Sigmoid colon (tissue), 4 donors: Measurements from ENCODE around the gene C19orf53.

Source experiments
- EP300 ChIP-seq, 4 donors: sonication (generic); formaldehyde crosslinking; IDR thresholded peaks; one replicate each; pipeline ENCODE4 v1.6.1; 2017; ENCODE audit warnings: antibody characterized with exemption in 4 of 4
- POLR2A ChIP-seq, 2 donors: fragments of 450-650 bp; IDR thresholded peaks; one replicate each; pipeline ENCODE4 v1.6.1; 2016; ENCODE audit warnings: antibody characterized with exemption in 2 of 2, mild to moderate bottlenecking in 2 of 2, moderate library complexity in 2 of 2
- POLR2AphosphoS5 ChIP-seq, 4 donors: sonication (generic); formaldehyde crosslinking; IDR thresholded peaks; one replicate each; pipeline ENCODE4 v1.6.1; 2017; ENCODE audit warnings: antibody characterized with exemption in 4 of 4
- TF ChIP-seq, protein P1 (sequence below), 4 experiments: fragments of 450-650 bp in 3 of 4; fragments of 200-600 bp in 1 of 4; IDR thresholded peaks; one replicate each; pipeline ENCODE4 v1.5.1; 2016 to 2019; ENCODE audit warnings: antibody characterized with exemption in 4 of 4, mild to moderate bottlenecking in 3 of 4, moderate library complexity in 2 of 4

GRCh38 chr19:13762635-13763235, 11.5 kb upstream of the C19orf53 start:
- TF ChIP-seq, protein P1, sequence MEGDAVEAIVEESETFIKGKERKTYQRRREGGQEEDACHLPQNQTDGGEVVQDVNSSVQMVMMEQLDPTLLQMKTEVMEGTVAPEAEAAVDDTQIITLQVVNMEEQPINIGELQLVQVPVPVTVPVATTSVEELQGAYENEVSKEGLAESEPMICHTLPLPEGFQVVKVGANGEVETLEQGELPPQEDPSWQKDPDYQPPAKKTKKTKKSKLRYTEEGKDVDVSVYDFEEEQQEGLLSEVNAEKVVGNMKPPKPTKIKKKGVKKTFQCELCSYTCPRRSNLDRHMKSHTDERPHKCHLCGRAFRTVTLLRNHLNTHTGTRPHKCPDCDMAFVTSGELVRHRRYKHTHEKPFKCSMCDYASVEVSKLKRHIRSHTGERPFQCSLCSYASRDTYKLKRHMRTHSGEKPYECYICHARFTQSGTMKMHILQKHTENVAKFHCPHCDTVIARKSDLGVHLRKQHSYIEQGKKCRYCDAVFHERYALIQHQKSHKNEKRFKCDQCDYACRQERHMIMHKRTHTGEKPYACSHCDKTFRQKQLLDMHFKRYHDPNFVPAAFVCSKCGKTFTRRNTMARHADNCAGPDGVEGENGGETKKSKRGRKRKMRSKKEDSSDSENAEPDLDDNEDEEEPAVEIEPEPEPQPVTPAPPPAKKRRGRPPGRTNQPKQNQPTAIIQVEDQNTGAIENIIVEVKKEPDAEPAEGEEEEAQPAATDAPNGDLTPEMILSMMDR (IDR thresholded peaks at IDR 0.05): no peak
- no peak for TF ChIP-seq POLR2AphosphoS5 (IDR thresholded peaks at IDR 0.05)
- TF ChIP-seq POLR2A (IDR thresholded peaks at IDR 0.05): no peak
- no peak for TF ChIP-seq EP300 (IDR thresholded peaks at IDR 0.05)
